ENCODE results near the gene TAS2R40.
"Not testable (repeated sequence)": the region's sequence is repeated elsewhere in the genome, so short reads cannot be mapped to it uniquely, and the experiment has no call there.

TAS2R40 gene

DNA sequence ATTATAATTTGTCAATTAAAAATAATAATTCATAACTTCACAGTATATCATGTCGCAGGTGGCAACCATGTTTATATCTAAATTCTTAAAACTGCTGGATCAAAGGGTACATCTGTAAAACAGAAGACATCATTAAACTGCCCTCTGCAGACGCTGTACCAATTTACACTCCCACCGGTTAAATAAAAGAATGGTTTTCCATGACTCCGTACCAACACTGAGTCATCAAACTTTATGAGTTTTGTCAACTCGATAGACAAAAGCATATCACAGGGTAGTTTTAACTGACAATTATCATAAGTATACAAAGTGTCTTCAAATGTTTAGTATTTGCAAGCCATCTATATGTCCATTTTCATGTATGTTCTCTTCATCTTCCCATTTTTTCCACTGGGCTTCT is 35.7 kb downstream of the TAS2R40 start:
- FAIRE-seq: no peak

DNA sequence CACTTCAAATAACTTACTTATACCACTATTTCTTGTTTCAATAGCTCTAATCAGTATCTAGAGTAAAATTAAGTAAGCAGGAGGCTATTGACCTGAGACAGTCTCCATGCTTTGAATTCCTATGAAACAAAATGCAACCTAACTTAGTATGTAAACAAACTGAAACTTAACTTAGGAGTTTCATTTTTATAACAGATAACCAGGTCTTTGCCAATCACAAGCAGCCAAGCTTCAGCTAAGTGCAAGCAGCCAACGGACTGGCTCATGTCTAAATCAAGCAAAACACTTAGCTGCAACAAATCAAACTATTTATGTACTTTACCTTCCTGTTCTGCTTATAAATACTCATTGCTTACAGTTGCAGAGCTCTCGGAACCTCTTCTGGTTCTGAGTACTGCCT is 37.0 kb downstream of the TAS2R40 start:
- FAIRE-seq: no peak
- no peak for DNase-seq (ENCODE audit: insufficient read length, low spot score)
- no peak for TF ChIP-seq CTCF (IDR thresholded peaks at IDR 0.05; ENCODE audit: insufficient read depth, missing control alignments)

More for the DNA sequence above, 35.7 kb downstream of the TAS2R40 start:
- TF ChIP-seq CTCF (IDR thresholded peaks at IDR 0.05; ENCODE audit: insufficient read depth, missing control alignments): no peak
- no peak for DNase-seq (ENCODE audit: insufficient read length, low spot score)

- FAIRE-seq (no peak), DNase-seq (ENCODE audit: insufficient read length, low spot score) (no peak)
- TF ChIP-seq CTCF (IDR thresholded peaks at IDR 0.05; ENCODE audit: insufficient read depth, missing control alignments): no peak
Measured at GRCh38 chr7:143259765-143260164, 37.9 kb downstream of the TAS2R40 start.

- DNase-seq (ENCODE audit: insufficient read length, low spot score): no peak
- TF ChIP-seq CTCF (IDR thresholded peaks at IDR 0.05; ENCODE audit: insufficient read depth, missing control alignments): no peak
- FAIRE-seq: no peak
Measured at GRCh38 chr7:143261901-143262300, 40.1 kb downstream of the TAS2R40 start.

DNA sequence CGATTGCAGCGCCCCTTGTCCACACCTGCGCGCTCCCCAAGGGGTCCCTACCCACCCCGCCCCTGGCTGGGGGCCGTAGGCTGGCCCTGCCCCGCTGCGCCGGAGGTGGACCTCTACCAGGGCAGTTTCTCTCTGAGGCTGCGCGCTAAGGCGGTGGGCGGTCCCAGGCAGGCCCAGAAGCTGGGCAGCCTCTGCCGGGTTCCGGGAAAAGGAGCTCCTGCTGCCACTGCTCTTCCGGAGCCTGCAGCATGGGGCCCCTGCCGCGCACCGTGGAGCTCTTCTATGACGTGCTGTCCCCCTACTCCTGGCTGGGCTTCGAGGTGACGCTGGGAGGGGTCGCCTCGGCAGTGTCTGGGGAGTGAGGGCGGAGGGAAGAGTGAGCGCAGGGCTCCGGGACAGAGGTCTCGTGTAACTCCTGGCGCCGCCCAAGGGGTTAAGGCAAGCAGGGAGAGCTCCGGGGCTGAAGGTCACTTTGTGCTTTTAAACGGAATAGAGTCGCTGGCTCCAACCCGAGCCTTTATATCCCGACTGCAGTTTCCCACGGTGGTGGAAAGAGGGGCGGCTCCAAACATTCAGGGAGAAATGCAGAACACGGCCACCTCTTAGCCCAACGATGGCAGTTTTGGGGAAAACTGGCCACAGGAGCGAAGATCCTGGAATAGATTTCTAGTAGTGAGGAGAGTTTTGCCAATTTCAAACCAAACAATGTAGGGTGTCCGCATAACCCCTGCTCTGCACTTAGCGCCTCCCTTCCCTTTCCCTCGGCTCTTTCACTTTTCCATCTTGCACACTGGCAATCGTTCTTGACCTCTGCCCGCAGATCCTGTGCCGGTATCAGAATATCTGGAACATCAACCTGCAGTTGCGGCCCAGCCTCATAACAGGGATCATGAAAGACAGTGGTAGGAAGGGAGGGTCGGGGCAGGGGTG is 41.7 kb downstream of the TAS2R40 start, which contains the start of gene GSTK1:
GSTK1 (plus strand) TSS at position 176 of the 930 bp plus-strand sequence; CDS start at position 249, 73 bp downstream.
- FAIRE-seq (no peak), DNase-seq (ENCODE audit: insufficient read length, low spot score) (peak; percentile 68)
- no peak for TF ChIP-seq CTCF (IDR thresholded peaks at IDR 0.05; ENCODE audit: insufficient read depth, missing control alignments)

GRCh38 chr7:143264196-143264568 is 42.3 kb downstream of the TAS2R40 start:
- FAIRE-seq; DNase-seq (ENCODE audit: insufficient read length, low spot score): not testable (repeated sequence)

DNA sequence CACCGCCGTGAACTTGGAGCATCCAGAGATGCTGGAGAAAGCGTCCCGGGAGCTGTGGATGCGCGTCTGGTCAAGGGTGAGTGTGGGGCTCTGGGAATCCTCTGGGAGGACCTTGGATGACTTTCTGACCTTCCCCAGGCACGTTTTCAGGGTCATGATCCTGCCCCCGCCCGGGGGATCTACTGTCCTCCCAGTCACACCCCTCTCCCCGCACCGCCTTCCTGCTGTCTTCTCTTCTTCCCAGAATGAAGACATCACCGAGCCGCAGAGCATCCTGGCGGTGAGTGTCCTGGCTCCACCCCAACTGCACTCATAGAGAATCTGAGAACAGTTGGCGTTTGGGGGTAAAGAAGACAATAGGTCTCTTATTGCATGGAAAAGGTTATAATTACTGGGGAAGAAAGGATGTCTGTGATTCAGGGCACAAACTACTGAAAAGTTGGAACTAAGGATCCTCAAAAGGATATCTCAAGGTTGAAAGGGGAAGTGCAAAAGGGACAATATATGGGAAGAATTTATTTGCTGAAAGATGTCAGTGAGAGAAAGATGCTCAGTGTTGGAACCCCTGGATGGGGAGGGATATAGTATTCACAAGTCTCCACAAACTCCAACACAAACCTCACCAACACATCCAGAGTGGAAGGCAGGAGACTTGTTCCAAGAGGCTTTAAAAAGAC is 43.3 kb downstream of the TAS2R40 start:
- DNase-seq (ENCODE audit: insufficient read length, low spot score): no peak
- FAIRE-seq: no peak
- no peak for TF ChIP-seq CTCF (IDR thresholded peaks at IDR 0.05; ENCODE audit: insufficient read depth, missing control alignments)

Data from D721Med (cell line).